ENCODE measurements around the gene PLEKHG5.

DNA sequence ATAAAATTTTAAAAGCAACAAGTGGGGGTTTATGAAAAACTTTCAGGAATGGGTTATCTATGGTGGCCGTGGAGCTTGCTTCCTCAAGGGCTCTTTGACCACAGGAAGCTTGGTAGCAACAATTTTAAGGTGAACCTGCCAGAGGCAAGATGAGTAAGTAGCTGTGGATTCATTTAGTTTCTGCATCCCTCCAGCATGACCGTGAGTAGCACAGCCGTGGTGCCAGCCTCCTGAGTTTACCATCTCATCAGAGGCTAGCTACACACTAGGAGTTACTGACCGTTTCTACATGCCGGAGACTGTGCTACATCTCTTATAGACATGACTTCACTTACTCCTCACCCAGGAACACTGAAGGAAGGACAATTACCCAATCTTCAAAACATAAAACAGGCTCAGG, 30.1 kb upstream of the PLEKHG5 start:
- TF ChIP-seq, protein P1, sequence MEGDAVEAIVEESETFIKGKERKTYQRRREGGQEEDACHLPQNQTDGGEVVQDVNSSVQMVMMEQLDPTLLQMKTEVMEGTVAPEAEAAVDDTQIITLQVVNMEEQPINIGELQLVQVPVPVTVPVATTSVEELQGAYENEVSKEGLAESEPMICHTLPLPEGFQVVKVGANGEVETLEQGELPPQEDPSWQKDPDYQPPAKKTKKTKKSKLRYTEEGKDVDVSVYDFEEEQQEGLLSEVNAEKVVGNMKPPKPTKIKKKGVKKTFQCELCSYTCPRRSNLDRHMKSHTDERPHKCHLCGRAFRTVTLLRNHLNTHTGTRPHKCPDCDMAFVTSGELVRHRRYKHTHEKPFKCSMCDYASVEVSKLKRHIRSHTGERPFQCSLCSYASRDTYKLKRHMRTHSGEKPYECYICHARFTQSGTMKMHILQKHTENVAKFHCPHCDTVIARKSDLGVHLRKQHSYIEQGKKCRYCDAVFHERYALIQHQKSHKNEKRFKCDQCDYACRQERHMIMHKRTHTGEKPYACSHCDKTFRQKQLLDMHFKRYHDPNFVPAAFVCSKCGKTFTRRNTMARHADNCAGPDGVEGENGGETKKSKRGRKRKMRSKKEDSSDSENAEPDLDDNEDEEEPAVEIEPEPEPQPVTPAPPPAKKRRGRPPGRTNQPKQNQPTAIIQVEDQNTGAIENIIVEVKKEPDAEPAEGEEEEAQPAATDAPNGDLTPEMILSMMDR (IDR thresholded peaks at IDR 0.05): no peak
- no peak for TF ChIP-seq POLR2A (IDR thresholded peaks at IDR 0.05)

All from heart left ventricle (tissue), 13 donors.